Suprapubic skin (tissue), 4 donors: ENCODE measurements around the gene NEU2. TPM values are rescaled to one million over a fixed set of nuclear protein-coding genes. Genes with fewer than 3 reads are reported as not detected.

Experiments used
- DNase-seq, 2 donors: peaks; one replicate each; pipeline ENCODE4 v3.0.0-alpha.2; 2019; ENCODE audit warnings: low spot score in 2 of 2
- H3K27ac ChIP-seq: fragments of 200-600 bp; sonication (generic); one replicate; pipeline ENCODE4 v1.5.1; 2019
- H3K27me3 ChIP-seq: fragments of 200-600 bp; sonication (generic); one replicate; pipeline ENCODE4 v1.5.1; 2019
- H3K36me3 ChIP-seq: fragments of 200-600 bp; sonication (generic); one replicate; pipeline ENCODE4 v1.5.1; 2019
- H3K4me1 ChIP-seq: fragments of 200-600 bp; sonication (generic); one replicate; pipeline ENCODE4 v1.5.1; 2019
- H3K4me3 ChIP-seq: fragments of 200-600 bp; sonication (generic); one replicate; pipeline ENCODE4 v1.5.1; 2019; ENCODE audit warnings: mild to moderate bottlenecking
- H3K9me3 ChIP-seq: fragments of 200-600 bp; sonication (generic); one replicate; pipeline ENCODE4 v1.5.1; 2019
- CTCF ChIP-seq, 2 donors: fragments of 200-600 bp in 1 of 2; fragments of 450-650 bp in 1 of 2; sonication (generic) in 1 of 2; IDR thresholded peaks; one replicate each; pipeline ENCODE4 v1.5.1; 2016 to 2019; ENCODE audit warnings: antibody characterized with exemption in 2 of 2, mild to moderate bottlenecking in 1 of 2, moderate library complexity in 1 of 2
- EP300 ChIP-seq: sonication (generic); formaldehyde crosslinking; IDR thresholded peaks from one replicate; pipeline ENCODE4 v1.6.1; 2017; ENCODE audit warnings: antibody characterized with exemption
- POLR2A ChIP-seq, 2 donors: fragments of 450-650 bp; IDR thresholded peaks; one replicate each; pipeline ENCODE4 v1.6.1; 2017; ENCODE audit warnings: antibody characterized with exemption in 2 of 2, mild to moderate bottlenecking in 2 of 2, moderate library complexity in 2 of 2
- POLR2AphosphoS5 ChIP-seq, 3 donors: sonication (generic); formaldehyde crosslinking; IDR thresholded peaks; one replicate each; pipeline ENCODE4 v1.6.1; 2017; ENCODE audit warnings: antibody characterized with exemption in 3 of 3
- WGBS: methylation state at CpG from one replicate; pipeline ENCODE4 v1.1.5; 2018; 5-methylcytosine and 5-hydroxymethylcytosine counted together
- total RNA-seq, 4 donors: library from RNA; depleted of rRNA; stranded (reverse); fragments of >200 nt; gene quantifications; one replicate each; pipeline ENCODE4 v1.1.0, GENCODE V29; 2016

NEU2 gene
- total RNA-seq, 4 donors from 2014 or later: 1.7 to 19.9 (median 5.8) TPM

GRCh38 chr2:233075966-233076339 is 43.5 kb downstream of the NEU2 start:
- Histone ChIP-seq H3K27ac (peak overlapping the region; percentile 23), H3K4me3 (no peak overlapping the region), H3K4me1 (peaks cover 24% of the 10 kb centered on the region), H3K27me3 (no peaks in the 10 kb centered on the region), H3K9me3 (no peaks in the 10 kb centered on the region), H3K36me3 (no peaks in the 10 kb centered on the region)
- DNase-seq: peak; percentile 37 to 54
- TF ChIP-seq POLR2AphosphoS5 (IDR thresholded peaks at IDR 0.05) (no peak), CTCF (IDR thresholded peaks at IDR 0.05) (no peak)
- 19% methylated on average over 2 of the region's 2 CpGs for WGBS

- H3K4me1 ChIP-seq: peaks cover 24% of the 10 kb centered on the region
- H3K4me3 ChIP-seq: no peak overlapping the region
- no peak overlapping the region for H3K27ac ChIP-seq
- WGBS: 35% methylated on average over 3 of the region's 3 CpGs
- no peaks in the 10 kb centered on the region for H3K27me3 ChIP-seq
- no peak for TF ChIP-seq CTCF (IDR thresholded peaks at IDR 0.05)
- TF ChIP-seq EP300: no peak
- TF ChIP-seq POLR2AphosphoS5 (IDR thresholded peaks at IDR 0.05): no peak
- TF ChIP-seq POLR2A (IDR thresholded peaks at IDR 0.05): no peak
- no peaks in the 10 kb centered on the region for H3K36me3 ChIP-seq
- H3K9me3 ChIP-seq: no peaks in the 10 kb centered on the region
- DNase-seq: no peak
Measured at GRCh38 chr2:233076749-233077148, 44.3 kb downstream of the NEU2 start.

DNA sequence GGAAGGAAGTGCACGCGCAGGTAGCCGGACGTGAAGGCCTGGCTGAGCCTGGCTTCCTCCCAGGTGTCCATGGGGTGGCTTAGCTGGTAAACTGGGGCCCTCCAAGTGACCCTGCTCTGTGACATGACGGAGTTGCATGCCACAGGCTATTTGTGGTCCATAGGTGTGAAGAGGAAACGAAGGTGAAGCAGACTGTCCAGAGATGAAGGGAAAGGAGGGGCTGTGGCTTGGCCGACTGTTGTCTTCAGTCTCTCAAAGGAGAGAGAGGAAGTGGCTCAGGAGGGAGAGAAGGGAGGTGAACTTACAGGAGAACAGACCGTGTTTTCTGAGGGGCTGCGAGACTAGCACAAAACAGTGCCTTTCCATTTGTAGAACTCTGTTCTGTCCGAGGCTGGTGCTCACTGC is 47.0 kb downstream of the NEU2 start:
- Histone ChIP-seq H3K36me3 (no peaks in the 10 kb centered on the region), H3K4me1 (peaks cover 34% of the 10 kb centered on the region), H3K9me3 (no peaks in the 10 kb centered on the region), H3K4me3 (no peak overlapping the region), H3K27me3 (no peaks in the 10 kb centered on the region), H3K27ac (no peak overlapping the region)
- DNase-seq: peak; percentile 35 to 71
- WGBS: 68% methylated on average over 10 of the region's 10 CpGs
- TF ChIP-seq POLR2A (IDR thresholded peaks at IDR 0.05) (no peak), CTCF (IDR thresholded peaks at IDR 0.05) (no peak), POLR2AphosphoS5 (IDR thresholded peaks at IDR 0.05) (no peak), EP300 (no peak)

DNA sequence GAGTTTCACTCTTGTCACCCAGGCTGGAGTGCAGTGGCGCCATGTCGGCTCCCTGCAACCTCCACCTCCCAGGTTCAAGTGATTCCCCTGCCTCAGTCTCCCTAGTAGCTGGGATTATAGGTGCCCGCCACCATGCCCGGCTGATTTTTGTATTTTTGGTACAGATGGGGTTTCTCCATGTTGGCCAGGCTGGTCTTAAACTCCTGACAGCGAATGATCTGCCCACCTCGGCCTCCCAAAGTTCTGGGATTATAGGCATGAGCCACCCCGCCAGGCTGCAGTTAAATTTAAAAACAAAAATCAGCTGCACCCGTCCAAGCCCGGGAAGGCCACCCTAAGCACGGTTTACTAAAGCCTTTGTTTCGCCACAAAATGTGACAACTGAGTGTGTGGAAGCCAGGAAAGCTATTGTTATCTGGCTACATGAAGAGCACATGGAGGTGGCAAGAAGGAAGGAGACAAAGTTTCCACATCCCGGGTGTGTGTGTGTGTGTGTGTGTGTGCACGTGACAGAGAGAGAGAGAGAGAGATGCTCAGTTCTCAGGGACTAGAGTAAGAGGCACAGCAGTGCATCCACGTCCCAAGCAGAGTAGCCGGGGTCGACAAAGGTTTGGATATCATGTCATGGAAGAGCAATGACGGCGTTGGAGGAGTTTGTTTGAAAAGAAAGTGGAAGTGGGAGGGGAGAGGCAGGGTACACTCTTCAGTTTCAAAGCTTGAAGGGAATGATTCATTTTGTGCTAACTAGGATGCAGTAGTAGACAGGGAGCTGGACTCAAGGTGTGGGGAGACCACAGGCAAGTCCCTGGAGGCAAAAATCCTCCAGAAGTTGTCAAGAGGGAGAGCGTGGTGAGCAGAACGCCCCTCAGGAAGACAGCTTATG is 47.7 kb downstream of the NEU2 start:
- no peak overlapping the region for H3K27ac ChIP-seq
- peaks cover 29% of the 10 kb centered on the region for H3K4me1 ChIP-seq
- H3K4me3 ChIP-seq: no peak overlapping the region
- DNase-seq: peak; percentile 21 to 67
- no peaks in the 10 kb centered on the region for H3K36me3 ChIP-seq
- TF ChIP-seq POLR2A (IDR thresholded peaks at IDR 0.05) (no peak), POLR2AphosphoS5 (IDR thresholded peaks at IDR 0.05) (no peak), CTCF (IDR thresholded peaks at IDR 0.05) (no peak), EP300 (no peak)
- WGBS: 83% methylated on average over 20 of the region's 20 CpGs
- no peaks in the 10 kb centered on the region for H3K9me3 ChIP-seq
- no peaks in the 10 kb centered on the region for H3K27me3 ChIP-seq

DNA sequence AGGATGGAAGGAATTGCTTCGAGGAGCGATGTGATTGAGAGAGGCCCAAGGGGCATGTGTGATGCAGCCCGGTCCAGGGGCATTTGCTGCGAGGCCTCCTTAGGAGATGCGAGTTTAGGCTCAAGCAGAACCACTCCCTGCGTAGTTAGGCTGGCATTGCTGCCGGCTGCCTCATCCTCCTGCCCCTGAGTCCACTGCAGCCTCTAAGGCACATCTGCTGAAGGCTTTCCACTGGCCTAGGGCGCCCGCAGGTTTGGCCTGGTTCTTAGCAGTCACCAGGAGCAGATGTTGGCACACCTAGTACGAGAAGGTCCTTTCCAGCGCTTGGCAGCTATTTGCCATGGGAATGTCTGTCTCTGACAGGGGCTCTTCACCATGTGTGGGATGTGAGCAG is 48.4 kb downstream of the NEU2 start:
- DNase-seq: peak in 1 of 2 donors; percentile 37
- WGBS: 89% methylated on average over 11 of the region's 11 CpGs
- H3K9me3 ChIP-seq: no peaks in the 10 kb centered on the region
- H3K27me3 ChIP-seq: no peaks in the 10 kb centered on the region
- no peak overlapping the region for H3K4me3 ChIP-seq
- H3K27ac ChIP-seq: no peak overlapping the region
- peaks cover 23% of the 10 kb centered on the region for H3K4me1 ChIP-seq
- no peaks in the 10 kb centered on the region for H3K36me3 ChIP-seq
- no peak for TF ChIP-seq CTCF (IDR thresholded peaks at IDR 0.05)
- no peak for TF ChIP-seq POLR2A (IDR thresholded peaks at IDR 0.05)
- TF ChIP-seq EP300: no peak
- TF ChIP-seq POLR2AphosphoS5 (IDR thresholded peaks at IDR 0.05): no peak
